HG03097 (cell line): ENCODE data around the gene MRPL55.
A peak's percentile ranks its signal among the peaks of the same experiment; 100 is the strongest.

Experiments used
- ATAC-seq: cut with Tn5 transposase; IDR thresholded peaks from one replicate; pipeline ENCODE4 v1.9.1; 2021; ENCODE audit not compliant: unreplicated experiment, low FRiP score

Gene MRPL55

DNA sequence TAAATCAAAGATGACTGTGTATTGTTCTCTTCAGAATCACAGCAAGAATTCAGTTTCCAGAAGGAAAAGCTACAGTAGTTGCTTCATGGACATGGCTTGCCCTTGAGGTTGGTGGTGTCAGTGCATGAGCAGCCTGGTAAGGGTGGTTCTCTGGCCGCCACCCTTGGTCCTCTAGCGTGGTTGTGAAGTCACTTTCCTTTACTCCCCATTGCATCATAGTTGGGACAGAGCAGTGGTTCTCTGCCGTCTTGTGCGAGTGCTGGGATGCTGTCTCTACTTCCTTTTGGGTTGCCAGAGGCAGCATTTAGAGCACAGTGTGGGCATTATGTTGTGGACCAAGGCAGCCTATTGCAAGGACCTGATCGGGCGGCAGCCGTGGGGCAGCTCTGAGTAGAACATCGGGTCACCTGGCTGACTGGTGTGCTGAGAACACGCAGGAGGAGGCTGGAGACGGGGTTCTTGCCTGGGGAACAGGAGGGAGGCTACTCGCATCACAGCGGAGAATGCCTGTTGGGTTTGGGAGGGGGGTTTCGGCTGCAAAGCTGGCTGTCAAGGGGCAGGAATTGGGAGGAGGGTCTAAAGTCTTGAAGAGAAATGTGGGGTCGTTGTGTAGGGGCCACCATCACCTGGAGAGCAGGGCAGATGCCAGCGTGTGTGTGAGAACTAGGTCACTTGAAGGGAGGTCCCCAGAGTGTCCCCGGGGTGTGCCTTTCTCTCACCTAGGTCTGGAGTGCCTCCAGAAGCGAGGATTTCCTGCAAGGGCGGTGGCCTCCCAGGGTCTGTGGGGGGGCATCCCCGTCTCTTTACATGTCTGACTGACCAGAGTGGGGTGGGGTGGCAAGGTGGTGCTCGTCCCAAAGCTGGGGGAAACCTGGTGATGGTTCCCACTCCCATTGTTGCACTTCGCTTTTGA is 20.3 kb downstream of the MRPL55 start:
- no peak for ATAC-seq

DNA sequence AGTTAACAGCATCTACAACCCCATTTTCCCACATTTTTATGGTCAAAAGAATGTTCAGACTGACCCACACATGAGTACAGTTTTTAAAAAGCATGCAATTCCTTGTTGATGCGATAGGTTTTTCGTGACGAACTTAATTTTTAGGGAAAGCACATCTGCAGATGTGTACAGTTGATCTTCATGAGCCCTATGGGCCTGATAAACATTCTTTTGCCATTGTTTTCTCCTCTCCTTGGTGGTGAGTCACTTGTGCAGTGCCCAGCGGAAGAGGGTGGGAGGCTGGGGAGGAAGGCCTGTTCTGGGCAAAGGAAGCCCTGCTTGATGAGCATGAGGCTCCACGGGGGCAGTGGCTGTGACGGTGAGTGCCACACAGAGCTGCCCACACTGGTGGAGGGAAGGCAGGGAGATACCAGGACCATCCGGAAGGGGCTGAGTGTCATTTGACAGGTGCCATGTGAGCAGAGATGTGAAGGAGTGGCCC is 21.3 kb downstream of the MRPL55 start:
- no peak for ATAC-seq

GRCh38 chr1:228085287-228085951 is 23.7 kb downstream of the MRPL55 start:
- ATAC-seq: no peak

GRCh38 chr1:228084797-228085196 is 24.3 kb downstream of the MRPL55 start:
- no peak for ATAC-seq

DNA sequence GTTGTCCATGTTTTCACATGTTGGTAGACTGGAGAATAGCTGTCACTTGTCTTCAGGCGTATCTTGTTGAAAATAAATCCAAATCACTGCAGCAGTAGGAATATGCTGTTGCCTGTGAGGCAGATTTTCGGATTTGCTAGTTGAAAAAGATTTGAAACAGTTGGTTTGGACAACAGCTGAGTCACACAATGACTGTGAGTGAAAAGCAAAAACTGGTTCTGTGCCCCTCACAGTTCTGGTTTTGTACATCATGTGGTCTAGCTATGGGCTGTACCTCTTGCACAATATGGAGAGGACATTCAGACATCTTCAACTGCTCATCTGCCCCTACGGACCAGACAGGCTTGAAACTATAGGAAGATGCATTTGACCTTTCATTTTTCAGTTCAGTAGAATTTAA is 24.8 kb downstream of the MRPL55 start:
- ATAC-seq: no peak

GRCh38 chr1:228083871-228084278 is 25.2 kb downstream of the MRPL55 start:
- no peak for ATAC-seq

DNA sequence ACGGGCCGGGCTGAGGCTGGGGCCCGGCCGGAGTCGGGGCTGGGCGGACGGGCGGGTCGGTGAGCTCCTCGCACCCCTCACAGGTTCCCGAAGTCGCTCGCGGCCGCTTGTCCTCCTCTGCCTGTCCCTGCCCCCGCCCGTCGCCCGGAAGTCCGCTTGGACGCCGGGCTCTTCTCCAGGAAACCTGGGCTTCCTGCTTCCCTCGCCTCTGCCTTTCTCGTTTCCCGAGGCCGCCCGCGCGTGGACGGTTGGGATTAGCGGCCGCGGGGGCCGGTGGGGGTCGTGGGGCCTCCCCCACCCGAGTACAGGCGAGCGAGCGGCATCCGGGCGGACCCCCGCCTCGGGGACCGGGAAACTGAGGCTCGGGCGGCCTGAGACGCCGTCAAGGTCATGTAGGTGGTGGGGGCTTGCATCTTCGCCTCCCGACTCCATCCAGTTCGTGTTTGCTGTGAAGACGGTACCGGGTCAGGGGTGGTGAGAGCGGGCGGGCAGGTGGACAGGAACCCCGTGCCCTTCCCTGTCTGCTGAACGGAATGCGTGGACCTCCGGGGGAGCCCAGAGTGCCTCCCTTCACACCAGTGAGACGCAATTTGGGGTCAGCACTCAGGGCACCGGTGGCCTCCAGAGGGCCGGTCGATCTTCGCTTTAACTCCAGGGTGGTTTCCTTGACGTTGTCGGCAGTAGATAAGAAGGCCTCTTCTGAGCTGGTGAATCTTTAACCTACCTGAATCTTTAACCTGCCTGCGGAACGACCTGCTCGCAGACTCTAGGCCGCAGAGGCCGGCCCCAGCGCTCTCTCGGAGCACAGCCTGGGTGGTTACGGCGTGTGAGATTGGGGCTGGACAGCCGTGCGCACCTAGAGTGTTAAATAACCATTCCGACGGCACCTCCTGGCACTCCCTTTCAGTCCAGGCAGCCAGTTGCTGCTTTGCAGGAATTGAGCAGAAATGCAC is 25.9 kb downstream of the MRPL55 start:
- ATAC-seq: peak; percentile 15

- ATAC-seq: peak; percentile 78
These were observed 26.7 kb downstream of the MRPL55 start, which contains the start of gene ARF1 for GRCh38 chr1:228082214-228082917. TSS of gene ARF1 (plus strand) at chr1:228082708. CDS start at chr1:228097115, 14,407 bp downstream.

DNA sequence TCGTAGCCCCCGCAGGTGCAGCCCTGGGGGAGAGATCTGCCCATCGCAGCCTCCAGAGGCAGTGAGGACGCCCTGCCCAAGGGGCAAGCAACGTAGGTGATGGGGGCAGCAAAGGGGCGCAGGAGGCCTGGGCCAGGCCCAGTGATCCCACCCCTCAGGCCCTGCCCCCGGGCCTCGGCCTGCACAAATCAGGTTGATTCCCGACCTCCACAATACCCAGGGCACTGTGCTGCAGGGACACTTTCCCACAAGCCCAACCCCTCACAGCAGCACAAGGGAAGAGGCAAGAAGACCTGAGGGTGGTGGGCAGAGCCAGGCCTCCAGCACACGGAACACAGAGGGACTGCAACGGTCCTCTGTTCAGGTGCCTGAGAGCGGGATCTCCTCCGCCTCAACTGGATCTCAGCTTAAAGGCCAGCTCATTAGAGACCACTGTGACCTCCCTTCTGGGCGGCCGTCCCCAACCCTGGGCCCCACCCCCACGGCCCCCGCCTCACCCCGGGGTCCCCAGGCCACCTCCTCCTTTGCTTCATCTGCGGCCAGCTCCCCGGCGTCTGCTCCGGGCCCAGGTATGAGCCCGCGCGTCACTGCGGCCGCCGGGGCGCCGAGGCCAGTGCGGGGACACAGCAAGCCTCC is 27.4 kb downstream of the MRPL55 start:
- ATAC-seq: peak; percentile 16

- ATAC-seq: no peak
These were observed 28.0 kb downstream of the MRPL55 start for GRCh38 chr1:228081144-228081543.

DNA sequence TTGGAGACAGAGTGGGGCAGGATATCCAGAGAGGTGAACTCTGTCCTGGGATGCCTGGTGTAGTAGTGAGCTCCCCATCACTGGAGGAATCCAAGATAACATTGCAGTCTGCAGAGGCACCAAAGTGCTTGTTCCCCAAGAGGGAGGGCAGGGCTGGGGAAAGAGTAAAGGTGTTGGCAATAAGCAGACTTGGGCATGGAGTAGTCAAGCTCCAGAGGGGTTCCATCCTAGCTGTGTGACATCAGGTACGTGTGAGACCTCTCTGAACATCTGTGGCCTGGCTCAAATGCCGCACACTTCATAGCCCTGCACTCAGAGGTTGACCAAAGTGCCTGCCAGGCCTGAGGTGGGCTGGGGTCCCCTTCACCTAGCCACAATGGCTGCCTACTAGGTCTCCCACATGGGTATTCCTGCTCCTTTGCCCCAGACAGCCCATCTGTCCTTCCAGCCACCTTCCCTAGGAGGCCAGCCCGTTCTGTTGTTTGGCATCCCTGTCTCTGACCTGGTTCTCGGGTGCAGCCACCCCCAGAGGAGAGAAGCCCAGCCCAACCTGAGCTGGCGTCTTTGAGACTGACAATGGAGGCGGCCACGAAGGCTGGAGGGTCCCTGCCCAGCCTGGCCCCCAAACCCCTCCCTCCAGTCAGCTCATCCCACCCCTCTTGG is 29.4 kb downstream of the MRPL55 start:
- no peak for ATAC-seq

- ATAC-seq: no peak
These were observed 30.1 kb downstream of the MRPL55 start for GRCh38 chr1:228079013-228079412.

- no peak for ATAC-seq
These were observed 31.4 kb downstream of the MRPL55 start for GRCh38 chr1:228077565-228078330.

GRCh38 chr1:228076796-228077430 is 32.2 kb downstream of the MRPL55 start:
- no peak for ATAC-seq

GRCh38 chr1:228075801-228076271 is 33.3 kb downstream of the MRPL55 start:
- no peak for ATAC-seq

DNA sequence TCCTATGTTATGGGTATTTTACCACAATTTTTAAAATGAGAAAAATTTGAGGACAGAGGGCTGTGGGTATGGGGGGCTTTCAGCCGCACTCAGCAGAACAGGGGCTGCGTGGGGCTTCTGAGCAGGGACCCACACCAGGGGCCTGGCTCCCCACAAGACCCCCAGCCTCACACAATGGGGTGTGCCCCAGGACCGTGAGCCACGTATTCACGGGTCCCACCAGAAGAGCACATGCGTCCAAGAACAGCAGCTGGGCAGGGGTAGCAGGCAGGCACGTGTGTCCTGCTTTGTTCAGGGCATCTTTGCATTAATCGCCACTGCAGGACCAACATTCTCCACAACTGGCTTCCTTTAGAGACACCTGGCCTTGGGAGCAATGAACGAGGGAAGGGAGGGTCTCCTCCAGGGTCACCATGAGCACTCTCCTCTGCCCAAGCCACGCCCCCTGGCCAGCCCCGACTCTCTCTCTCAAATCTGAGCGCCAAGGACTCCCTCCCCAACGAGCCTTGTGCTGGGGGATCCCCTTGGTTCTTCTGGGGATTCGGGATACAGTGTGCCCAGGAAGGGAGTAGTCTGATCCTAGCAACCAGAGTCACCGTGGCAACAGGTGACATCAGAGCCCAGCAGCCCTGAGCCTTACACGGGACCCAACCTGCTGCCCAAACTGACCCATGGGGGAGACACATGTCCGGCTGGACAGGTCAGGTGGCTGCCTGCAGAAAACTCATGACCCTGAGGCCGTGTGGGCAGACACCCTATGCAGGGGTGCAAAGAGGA is 34.0 kb downstream of the MRPL55 start:
- no peak for ATAC-seq
